GM12878 (cell line): ENCODE results near the gene SCIN. TPM values are rescaled to one million over a fixed set of nuclear protein-coding genes. Genes with fewer than 3 reads are reported as not detected.

Experiments used
- ATAC-seq: fragments of 200-7000 bp; cut with Tn5 transposase; 3 replicates; pipeline ENCODE4 v1.9.1; 2020; ENCODE audit warnings: mild to moderate bottlenecking, moderate library complexity
- BruUV-seq: library from RNA; stranded (reverse); fragments of 400-500 nt; replicated peaks from 2 replicates; lab custom pipeline; 2021; lab: Mats Ljungman, UMichigan
- CTCF ChIA-PET: fragments of 300-600 bp; sonication (Branson Sonifier 250); formaldehyde crosslinking; extraction: SDS; loops from one replicate; lab custom pipeline; 2021; ENCODE audit warnings: inconsistent platforms; lab: Yijun Ruan, JAX
- POLR2A ChIA-PET: fragments of 350-600 bp; formaldehyde crosslinking; extraction: SDS; loops from one replicate; lab custom pipeline; 2021; ENCODE audit warnings: inconsistent platforms; lab: Charles Lee
- RAD21 ChIA-PET: fragments of 300-600 bp; sonication (Branson Sonifier 250); formaldehyde crosslinking; loops from one replicate; lab custom pipeline; 2023; ENCODE audit warnings: antibody characterized with exemption; ENCODE audit not compliant: unreplicated experiment; lab: Charles Lee
- SMC1A ChIA-PET: fragments of 300-600 bp; sonication (Branson Sonifier 250); formaldehyde crosslinking; loops from one replicate; lab custom pipeline; 2023; ENCODE audit not compliant: unreplicated experiment, uncharacterized antibody; lab: Charles Lee
- DNase-seq: peaks from one replicate; pipeline ENCODE4 v3.0.0-alpha.2; 2011; ENCODE audit warnings: low read depth, low spot score
- FAIRE-seq: peaks from 3 replicates; lab custom pipeline; 2011; peaks lifted over from hg19 to GRCh38; lab: Jason Lieb, UNC
- H2AFZ ChIP-seq: 2 replicates; pipeline ENCODE4 v1.6.0; 2011; ENCODE audit warnings: low read depth, low read length, control low read depth; ENCODE audit not compliant: control insufficient read depth
- H3K27ac ChIP-seq: 2 replicates; pipeline ENCODE4 v1.5.1; 2011; ENCODE audit warnings: control low read depth; ENCODE audit not compliant: control insufficient read depth, insufficient read depth
- H3K27me3 ChIP-seq, 2 experiments: replicated peaks in 1 of 2; 2 replicates each; pipeline versions ENCODE4 v1.6.0 to v1.6.1; 2011; ENCODE audit warnings: low read length in 1 of 2; ENCODE audit not compliant: control insufficient read depth in 2 of 2, insufficient read depth in 2 of 2
- H3K36me3 ChIP-seq, 2 experiments: 2 replicates each; pipeline ENCODE4 v1.5.1; 2011; ENCODE audit warnings: low read length in 1 of 2; ENCODE audit not compliant: control insufficient read depth in 2 of 2, insufficient read depth in 2 of 2
- H3K4me1 ChIP-seq: 2 replicates; pipeline ENCODE4 v1.6.1; 2011; ENCODE audit warnings: mild to moderate bottlenecking, low read length, moderate library complexity, mixed read lengths; ENCODE audit not compliant: control insufficient read depth, insufficient read depth
- H3K4me2 ChIP-seq: 2 replicates; pipeline ENCODE4 v1.6.0; 2011; ENCODE audit warnings: control low read depth; ENCODE audit not compliant: control insufficient read depth, insufficient read depth
- H3K4me3 ChIP-seq: fragments of 200-600 bp; sonication (generic); 2 replicates; pipeline ENCODE4 v1.5.1; 2016
- H3K79me2 ChIP-seq: 2 replicates; pipeline ENCODE4 v1.6.0; 2011; ENCODE audit warnings: low read length; ENCODE audit not compliant: control insufficient read depth, insufficient read depth
- H3K9ac ChIP-seq: 2 replicates; pipeline ENCODE4 v1.8.0; 2011; ENCODE audit warnings: low read length, control low read depth, mixed read lengths; ENCODE audit not compliant: control insufficient read depth, insufficient read depth
- H3K9me3 ChIP-seq: replicated peaks from 3 replicates; pipeline ENCODE4 v1.5.1; 2011; ENCODE audit warnings: mild to moderate bottlenecking, low read length; ENCODE audit not compliant: control insufficient read depth, insufficient read depth
- H4K20me1 ChIP-seq: 2 replicates; pipeline ENCODE4 v1.6.0; 2011; ENCODE audit not compliant: control insufficient read depth, insufficient read depth
- ASH2L ChIP-seq: fragments of 300-600, 200-600 bp; sonication (generic); IDR thresholded peaks from 2 replicates; pipeline ENCODE4 v1.6.1; 2017; ENCODE audit warnings: low read depth, mild to moderate bottlenecking, borderline replicate concordance
- BRCA1 ChIP-seq: IDR thresholded peaks from 2 replicates; pipeline ENCODE4 v1.6.1; 2011; ENCODE audit warnings: low read depth, low read length, improper control_type of control experiment
- DPF2 ChIP-seq: fragments of 450-650 bp; IDR thresholded peaks from 2 replicates; pipeline ENCODE4 v1.6.1; 2017; ENCODE audit warnings: mild to moderate bottlenecking
- EED ChIP-seq: sonication (generic); IDR thresholded peaks from 2 replicates; pipeline ENCODE4 v1.6.1; 2016; ENCODE audit warnings: antibody characterized with exemption, low read depth
- MXI1 ChIP-seq: fragments of 150-350 bp; IDR thresholded peaks from 2 replicates; pipeline ENCODE4 v1.6.1; 2011; ENCODE audit warnings: low read depth, mild to moderate bottlenecking, inconsistent platforms, low read length, improper control_type of control experiment
- NRF1 ChIP-seq: conservative IDR thresholded peaks from 2 replicates; pipeline ENCODE4 v1.6.1; 2011; ENCODE audit warnings: mild to moderate bottlenecking, low read depth, low read length, improper control_type of control experiment
- POLR2AphosphoS2 ChIP-seq: IDR thresholded peaks from 2 replicates; pipeline ENCODE4 v1.6.1; 2011; ENCODE audit warnings: low read depth, mild to moderate bottlenecking, low read length, improper control_type of control experiment, moderate library complexity
- SUPT20H ChIP-seq: IDR thresholded peaks from 2 replicates; pipeline ENCODE4 v1.6.1; 2011; ENCODE audit warnings: low read depth, mild to moderate bottlenecking, low read length, moderate library complexity, borderline replicate concordance; ENCODE audit not compliant: control insufficient read depth
- YBX1 ChIP-seq: fragments of 450-650 bp; IDR thresholded peaks from 2 replicates; pipeline ENCODE4 v1.6.1; 2016; ENCODE audit warnings: antibody characterized with exemption
- ZBED1 ChIP-seq: IDR thresholded peaks from 2 replicates; pipeline ENCODE4 v1.6.1; 2016; ENCODE audit warnings: borderline replicate concordance
- WGBS: methylation state at CpG from one replicate; pipeline ENCODE4 v1.1.6; 2016; ENCODE audit warnings: low lambda C conversion rate; ENCODE audit not compliant: insufficient replicate concordance, insufficient coverage; ENCODE audit errors: missing lambda C conversion rate; 5-methylcytosine and 5-hydroxymethylcytosine counted together
- in situ Hi-C: fragments of 300-500 bp; cut with MboI; formaldehyde crosslinking; loops from 9 replicates; pipeline ENCODE4 v1.14.3; 2018; ENCODE audit warnings: mixed read lengths
- intact Hi-C: fragments of 100-400 bp; cut with micrococcal nuclease; formaldehyde crosslinking; loops from one replicate; pipeline ENCODE4 v1.14.2; 2022; ENCODE audit not compliant: unreplicated experiment
- polyA plus RNA-seq, 11 experiments: library from polyadenylated mRNA; depleted of rRNA in 4 of 11; unstranded in 6 of 11; stranded (reverse) in 5 of 11; fragments of >200 nt; fragmentation: Nextera tagmentation in 4 of 11; fragmentation: Illumina TruSeq in 1 of 11; extraction: Ambion mirVana in 4 of 11; extraction: Trizol in 1 of 11; gene quantifications; 1 replicate in 1 of 11; 2 replicates in 10 of 11; pipeline versions ENCODE4 v1.2.1 to v1.2.3, GENCODE V29; 2011 to 2016; ENCODE audit warnings: inconsistent platforms in 2 of 11, missing spikeins in 2 of 11, low read depth in 1 of 11
- total RNA-seq, 4 experiments: library from RNA; depleted of rRNA in 3 of 4; stranded (reverse); fragments of >200 nt in 3 of 4; fragmentation: Illumina TruSeq in 1 of 4; extraction: Trizol in 1 of 4; gene quantifications; 2 replicates each; pipeline versions ENCODE4 v1.2.1 to v1.2.3, GENCODE V29; 2013 to 2021
- TF ChIP-seq, protein P1 (sequence below): fragments of 150-350 bp; IDR thresholded peaks from 2 replicates; pipeline ENCODE4 v1.6.1; 2014; ENCODE audit warnings: mild to moderate bottlenecking, low read depth, low read length

The SCIN gene
- total and polyA plus RNA-seq, 10 of the 15 experiments (the other 5 are each of a cell fraction or from before 2014, with no cell fraction given), result 0.23 to 2.1 (median 1.0) TPM

DNA sequence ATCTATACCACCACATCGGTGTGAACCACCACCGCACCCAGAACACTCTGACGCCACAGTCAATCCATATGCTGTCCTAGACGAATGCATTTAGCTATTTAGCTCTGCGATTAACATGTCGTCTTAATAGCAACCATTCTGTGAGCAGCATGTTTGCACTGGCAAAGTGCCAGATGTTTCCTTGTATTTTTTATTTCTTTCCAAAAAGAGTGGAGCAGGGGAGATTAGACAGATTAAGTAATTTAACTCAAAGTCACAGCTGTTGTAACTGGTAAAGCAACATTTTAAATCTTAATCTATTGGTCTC, 59.9 kb downstream of the SCIN start:
- FAIRE-seq (no peak), ATAC-seq (no peak), DNase-seq (no peak)
- Histone ChIP-seq H2AFZ (no peak overlapping the region), H3K27me3 (no peaks in the 10 kb centered on the region), H3K4me3 (no peak overlapping the region), H3K79me2 (no peaks in the 10 kb centered on the region), H3K9ac (no peak overlapping the region), H3K4me2 (no peak overlapping the region), H4K20me1 (no peaks in the 10 kb centered on the region), H3K4me1 (no peaks in the 10 kb centered on the region), H3K27ac (no peak overlapping the region), H3K9me3 (no peaks in the 10 kb centered on the region), H3K36me3 (no peaks in the 10 kb centered on the region)
- 86% methylated on average over 6 of the region's 6 CpGs for WGBS
- in situ Hi-C loops, result no loop called here
- ChIA-PET CTCF (interaction anchor here (1.4 to 1.6 kb wide), 2 partner anchors 9 to 105 kb away, joined by 3 read pairs; no protein-coding TSS in a partner anchor), SMC1A (interaction anchor here (1.2 kb wide), 1 partner anchor 63 kb away, joined by 4 read pairs; no protein-coding TSS in a partner anchor), RAD21 (no interaction called here), POLR2A (no interaction called here)
- no TSS peak for BruUV-seq
- intact Hi-C loops, result no loop called here
- TF ChIP-seq POLR2AphosphoS2 (no peak), BRCA1 (no peak), SUPT20H (no peak), ZBED1 (no peak), ASH2L (no peak), EED (no peak), DPF2 (no peak), YBX1 (no peak), MXI1 (no peak), NRF1 (no peak)
- TF ChIP-seq, protein P1, sequence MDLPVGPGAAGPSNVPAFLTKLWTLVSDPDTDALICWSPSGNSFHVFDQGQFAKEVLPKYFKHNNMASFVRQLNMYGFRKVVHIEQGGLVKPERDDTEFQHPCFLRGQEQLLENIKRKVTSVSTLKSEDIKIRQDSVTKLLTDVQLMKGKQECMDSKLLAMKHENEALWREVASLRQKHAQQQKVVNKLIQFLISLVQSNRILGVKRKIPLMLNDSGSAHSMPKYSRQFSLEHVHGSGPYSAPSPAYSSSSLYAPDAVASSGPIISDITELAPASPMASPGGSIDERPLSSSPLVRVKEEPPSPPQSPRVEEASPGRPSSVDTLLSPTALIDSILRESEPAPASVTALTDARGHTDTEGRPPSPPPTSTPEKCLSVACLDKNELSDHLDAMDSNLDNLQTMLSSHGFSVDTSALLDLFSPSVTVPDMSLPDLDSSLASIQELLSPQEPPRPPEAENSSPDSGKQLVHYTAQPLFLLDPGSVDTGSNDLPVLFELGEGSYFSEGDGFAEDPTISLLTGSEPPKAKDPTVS, result no peak
